Middle frontal gyrus (tissue), 1 donor: ENCODE measurements around the gene CACNA1H.
"Not testable (repeated sequence)": the region's sequence is repeated elsewhere in the genome, so short reads cannot be mapped to it uniquely, and the experiment has no call there.

Source experiments
- DNase-seq: peaks from one replicate; pipeline ENCODE4 v3.0.0-alpha.2; 2015; ENCODE audit warnings: low spot score; ENCODE audit errors: extremely low spot score

Gene CACNA1H

GRCh38 chr16:1245452-1246020 lies 92.6 kb downstream of the CACNA1H start:
- DNase-seq: no peak

GRCh38 chr16:1247903-1248537 lies 95.1 kb downstream of the CACNA1H start:
- DNase-seq: not testable (repeated sequence)

- not testable (repeated sequence) for DNase-seq
Observed at GRCh38 chr16:1249031-1249755, 96.3 kb downstream of the CACNA1H start.

GRCh38 chr16:1253701-1254364 lies 100.9 kb downstream of the CACNA1H start:
- not testable (repeated sequence) for DNase-seq

GRCh38 chr16:1254821-1255220 lies 101.9 kb downstream of the CACNA1H start:
- not testable (repeated sequence) for DNase-seq

GRCh38 chr16:1255276-1256122 lies 102.6 kb downstream of the CACNA1H start, which contains the start of gene TPSD1:
Gene TPSD1, plus strand, starts transcription at chr16:1256069. Its CDS starts 212 bp downstream, at chr16:1256281.
- not testable (repeated sequence) for DNase-seq

GRCh38 chr16:1256296-1256873 lies 103.5 kb downstream of the CACNA1H start:
- not testable (repeated sequence) for DNase-seq

- DNase-seq: no peak
Observed at GRCh38 chr16:1256874-1257322, 104.0 kb downstream of the CACNA1H start.

- no peak for DNase-seq
Observed at GRCh38 chr16:1257561-1258224, 104.8 kb downstream of the CACNA1H start.

- no peak for DNase-seq
Observed at GRCh38 chr16:1258225-1258600, 105.3 kb downstream of the CACNA1H start.

- DNase-seq: no peak
Observed at GRCh38 chr16:1258906-1259759, 106.2 kb downstream of the CACNA1H start.

GRCh38 chr16:1259760-1260068 lies 106.8 kb downstream of the CACNA1H start:
- DNase-seq: no peak

GRCh38 chr16:1260101-1260680 lies 107.3 kb downstream of the CACNA1H start:
- DNase-seq: no peak

GRCh38 chr16:1261131-1261892 lies 108.4 kb downstream of the CACNA1H start:
- no peak for DNase-seq

- DNase-seq: no peak
Observed at GRCh38 chr16:1262210-1262845, 109.4 kb downstream of the CACNA1H start.

GRCh38 chr16:1262846-1263221 lies 109.9 kb downstream of the CACNA1H start:
- DNase-seq: no peak

GRCh38 chr16:1263591-1264344 lies 110.9 kb downstream of the CACNA1H start:
- DNase-seq: no peak
